Measurements from ENCODE around the gene C16orf78.

- no peak for TF ChIP-seq POLR2AphosphoS5 (IDR thresholded peaks at IDR 0.05)
- no peak for TF ChIP-seq CTCF (IDR thresholded peaks at IDR 0.05)
- TF ChIP-seq POLR2A (IDR thresholded peaks at IDR 0.05), result no peak
Measured at GRCh38 chr16:49354101-49354500, 19.5 kb upstream of the C16orf78 start.

All from gastroesophageal sphincter (tissue), 3 donors.